ENCODE data around the gene TPT1.
"Not testable (repeated sequence)": the region's sequence is repeated elsewhere in the genome, so short reads cannot be mapped to it uniquely, and the experiment has no call there.

Gene TPT1

GRCh38 chr13:45341034-45341798 is at the start of gene TPT1:
TPT1 (minus strand) TSS chr13:45341183; CDS start chr13:45341069, 114 bp downstream.
- Histone ChIP-seq H3K4me2 (ENCODE audit: low read length) (peak within 1 kb of the TSS; percentile 93), H2AFZ (ENCODE audit: low read depth, low read length) (peak within 1 kb of the TSS; percentile 90), H3K27me3 (ENCODE audit: low read depth, low read length) (no peaks in the 10 kb centered on the region), H3K4me1 (ENCODE audit: low read length) (peaks cover 19% of the 10 kb centered on the region), H3K79me2 (ENCODE audit: low read length) (peaks cover 60% of the 10 kb centered on the region), H3K4me3 (ENCODE audit: low read length) (peak within 1 kb of the TSS; percentile 96), H4K20me1 (ENCODE audit: insufficient read depth, low read length) (peaks cover 42% of the 10 kb centered on the region), H3K27ac (ENCODE audit: low read length) (peak within 1 kb of the TSS; percentile 78), H3K9ac (ENCODE audit: low read length) (peak within 1 kb of the TSS; percentile 97), H3K36me3 (replicated peaks; ENCODE audit: low read depth, low read length) (peaks cover 43% of the 10 kb centered on the region), H3K9me3 (ENCODE audit: insufficient read depth, low read length) (no peaks in the 10 kb centered on the region)
- TF ChIP-seq EZH2phosphoT487 (IDR thresholded peaks at IDR 0.05; ENCODE audit: low read depth) (no peak), CTCF (IDR thresholded peaks at IDR 0.05; ENCODE audit: low read depth, low read length) (no peak)

- H3K9me3 ChIP-seq (ENCODE audit: insufficient read depth, low read length); H4K20me1 ChIP-seq (ENCODE audit: insufficient read depth, low read length); H3K27me3 ChIP-seq (ENCODE audit: low read depth, low read length); H2AFZ ChIP-seq (ENCODE audit: low read depth, low read length); H3K9ac ChIP-seq (ENCODE audit: low read length); H3K36me3 ChIP-seq (replicated peaks; ENCODE audit: low read depth, low read length); H3K79me2 ChIP-seq (ENCODE audit: low read length); H3K4me1 ChIP-seq (ENCODE audit: low read length); H3K4me2 ChIP-seq (ENCODE audit: low read length); H3K27ac ChIP-seq (ENCODE audit: low read length); H3K4me3 ChIP-seq (ENCODE audit: low read length): not testable (repeated sequence)
Observed at GRCh38 chr13:45390348-45390747, 49.4 kb upstream of the TPT1 start.

GRCh38 chr13:45388664-45389063 is 47.7 kb upstream of the TPT1 start:
- Histone ChIP-seq H3K36me3 (replicated peaks; ENCODE audit: low read depth, low read length) (peaks cover 4% of the 10 kb centered on the region), H3K4me2 (ENCODE audit: low read length) (no peak overlapping the region), H3K9ac (ENCODE audit: low read length) (no peak overlapping the region), H2AFZ (ENCODE audit: low read depth, low read length) (no peak overlapping the region), H3K27ac (ENCODE audit: low read length) (no peak overlapping the region), H3K27me3 (ENCODE audit: low read depth, low read length) (no peaks in the 10 kb centered on the region), H4K20me1 (ENCODE audit: insufficient read depth, low read length) (no peaks in the 10 kb centered on the region), H3K79me2 (ENCODE audit: low read length) (no peaks in the 10 kb centered on the region), H3K4me3 (ENCODE audit: low read length) (no peak overlapping the region), H3K9me3 (ENCODE audit: insufficient read depth, low read length) (no peaks in the 10 kb centered on the region), H3K4me1 (ENCODE audit: low read length) (no peaks in the 10 kb centered on the region)
- TF ChIP-seq CTCF (IDR thresholded peaks at IDR 0.05; ENCODE audit: low read depth, low read length) (no peak), EZH2phosphoT487 (IDR thresholded peaks at IDR 0.05; ENCODE audit: low read depth) (no peak)

GRCh38 chr13:45386892-45387575 is 46.1 kb upstream of the TPT1 start:
- not testable (repeated sequence) for H3K79me2 ChIP-seq (ENCODE audit: low read length); H2AFZ ChIP-seq (ENCODE audit: low read depth, low read length); H3K9me3 ChIP-seq (ENCODE audit: insufficient read depth, low read length); H3K36me3 ChIP-seq (replicated peaks; ENCODE audit: low read depth, low read length); H3K4me3 ChIP-seq (ENCODE audit: low read length); H3K9ac ChIP-seq (ENCODE audit: low read length); H3K27ac ChIP-seq (ENCODE audit: low read length); H3K4me1 ChIP-seq (ENCODE audit: low read length); H3K27me3 ChIP-seq (ENCODE audit: low read depth, low read length); H4K20me1 ChIP-seq (ENCODE audit: insufficient read depth, low read length); H3K4me2 ChIP-seq (ENCODE audit: low read length)

GRCh38 chr13:45385907-45386553 is 45.0 kb upstream of the TPT1 start:
- Histone ChIP-seq H3K9ac (ENCODE audit: low read length) (no peak overlapping the region), H3K4me2 (ENCODE audit: low read length) (no peak overlapping the region), H3K9me3 (ENCODE audit: insufficient read depth, low read length) (no peaks in the 10 kb centered on the region), H3K27me3 (ENCODE audit: low read depth, low read length) (no peaks in the 10 kb centered on the region), H3K27ac (ENCODE audit: low read length) (no peak overlapping the region), H3K4me1 (ENCODE audit: low read length) (no peaks in the 10 kb centered on the region), H3K79me2 (ENCODE audit: low read length) (no peaks in the 10 kb centered on the region), H3K4me3 (ENCODE audit: low read length) (no peak overlapping the region), H2AFZ (ENCODE audit: low read depth, low read length) (no peak overlapping the region), H4K20me1 (ENCODE audit: insufficient read depth, low read length) (no peaks in the 10 kb centered on the region), H3K36me3 (replicated peaks; ENCODE audit: low read depth, low read length) (peaks cover 4% of the 10 kb centered on the region)
- no peak for TF ChIP-seq EZH2phosphoT487 (IDR thresholded peaks at IDR 0.05; ENCODE audit: low read depth)
- TF ChIP-seq CTCF (IDR thresholded peaks at IDR 0.05; ENCODE audit: low read depth, low read length), result no peak

Data from OCI-LY3 (cell line).